NB4 (cell line): ENCODE results near the gene SHISA8.

Experiments
- MAX ChIP-seq: IDR thresholded peaks from 2 replicates; pipeline ENCODE4 v1.6.1; 2011; ENCODE audit warnings: low read depth, low read length
- POLR2A ChIP-seq: IDR thresholded peaks from 2 replicates; pipeline ENCODE4 v1.6.1; 2011; ENCODE audit warnings: mild to moderate bottlenecking; ENCODE audit not compliant: insufficient read length; ENCODE audit errors: extremely low read depth
- TF ChIP-seq, protein P1 (sequence below): IDR thresholded peaks from one replicate; pipeline ENCODE4 v1.5.1; 2012; ENCODE audit warnings: low read depth, low read length

- TF ChIP-seq, protein P1, sequence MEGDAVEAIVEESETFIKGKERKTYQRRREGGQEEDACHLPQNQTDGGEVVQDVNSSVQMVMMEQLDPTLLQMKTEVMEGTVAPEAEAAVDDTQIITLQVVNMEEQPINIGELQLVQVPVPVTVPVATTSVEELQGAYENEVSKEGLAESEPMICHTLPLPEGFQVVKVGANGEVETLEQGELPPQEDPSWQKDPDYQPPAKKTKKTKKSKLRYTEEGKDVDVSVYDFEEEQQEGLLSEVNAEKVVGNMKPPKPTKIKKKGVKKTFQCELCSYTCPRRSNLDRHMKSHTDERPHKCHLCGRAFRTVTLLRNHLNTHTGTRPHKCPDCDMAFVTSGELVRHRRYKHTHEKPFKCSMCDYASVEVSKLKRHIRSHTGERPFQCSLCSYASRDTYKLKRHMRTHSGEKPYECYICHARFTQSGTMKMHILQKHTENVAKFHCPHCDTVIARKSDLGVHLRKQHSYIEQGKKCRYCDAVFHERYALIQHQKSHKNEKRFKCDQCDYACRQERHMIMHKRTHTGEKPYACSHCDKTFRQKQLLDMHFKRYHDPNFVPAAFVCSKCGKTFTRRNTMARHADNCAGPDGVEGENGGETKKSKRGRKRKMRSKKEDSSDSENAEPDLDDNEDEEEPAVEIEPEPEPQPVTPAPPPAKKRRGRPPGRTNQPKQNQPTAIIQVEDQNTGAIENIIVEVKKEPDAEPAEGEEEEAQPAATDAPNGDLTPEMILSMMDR: no peak
- TF ChIP-seq POLR2A (no peak), MAX (no peak)
Measured at GRCh38 chr22:41943661-41944209, 28.9 kb upstream of the SHISA8 start.
